SU-DHL-6 (cell line): ENCODE results near the gene ETV6.

Source experiments
- CTCF ChIP-seq: fragments of 200-600 bp; sonication (generic); IDR thresholded peaks from one replicate; pipeline ENCODE4 v1.5.1; 2017; ENCODE audit warnings: antibody characterized with exemption, mild to moderate bottlenecking, low read length, moderate library complexity; ENCODE audit not compliant: insufficient read depth, poor library complexity, severe bottlenecking
- EZH2phosphoT487 ChIP-seq: fragments of 200-600 bp; sonication (generic), shearing (Covaris generic); conservative IDR thresholded peaks from 2 replicates; pipeline ENCODE4 v1.6.1; 2018; ENCODE audit warnings: mild to moderate bottlenecking, antibody characterized with exemption, low read length, moderate library complexity, mixed read lengths

GRCh38 chr12:11755302-11755930 is 105.9 kb downstream of the ETV6 start:
- TF ChIP-seq CTCF (no peak), EZH2phosphoT487 (no peak)
